ENCODE results near the gene PRH2. TPM values are rescaled to one million over a fixed set of nuclear protein-coding genes. Genes with fewer than 3 reads are reported as not detected.

PRH2 gene
- total RNA-seq, 1 donor from 2014 or later, result not detected

- Mint-ChIP-seq H3K4me3 (ENCODE audit: unreplicated experiment) (peak overlapping the region; percentile 13), H3K9me3 (ENCODE audit: unreplicated experiment) (no peaks in the 10 kb centered on the region), H3K4me1 (ENCODE audit: unreplicated experiment) (peaks cover 6% of the 10 kb centered on the region), H3K36me3 (ENCODE audit: low read depth, unreplicated experiment) (no peaks in the 10 kb centered on the region), H3K27ac (ENCODE audit: unreplicated experiment) (peak overlapping the region; percentile 44), H3K27me3 (ENCODE audit: unreplicated experiment) (no peaks in the 10 kb centered on the region)
- no peak for DNase-seq (ENCODE audit: low spot score)
- no peak for TF ChIP-seq CTCF (IDR thresholded peaks at IDR 0.05; ENCODE audit: unreplicated experiment)
Measured at GRCh38 chr12:10966314-10966713, 37.3 kb downstream of the PRH2 start.

- no peak for TF ChIP-seq CTCF (IDR thresholded peaks at IDR 0.05; ENCODE audit: unreplicated experiment)
- no peaks in the 10 kb centered on the region for H3K9me3 Mint-ChIP-seq (ENCODE audit: unreplicated experiment)
- no peaks in the 10 kb centered on the region for H3K36me3 Mint-ChIP-seq (ENCODE audit: low read depth, unreplicated experiment)
- peak overlapping the region; percentile 76 for H3K27ac Mint-ChIP-seq (ENCODE audit: unreplicated experiment)
- no peaks in the 10 kb centered on the region for H3K27me3 Mint-ChIP-seq (ENCODE audit: unreplicated experiment)
- no peak for DNase-seq (ENCODE audit: low spot score)
- H3K4me3 Mint-ChIP-seq (ENCODE audit: unreplicated experiment), result no peak overlapping the region
- H3K4me1 Mint-ChIP-seq (ENCODE audit: unreplicated experiment), result peaks cover 6% of the 10 kb centered on the region
Measured at GRCh38 chr12:10967409-10967808, 38.4 kb downstream of the PRH2 start.

- Mint-ChIP-seq H3K4me1 (ENCODE audit: unreplicated experiment) (peaks cover 6% of the 10 kb centered on the region), H3K9me3 (ENCODE audit: unreplicated experiment) (no peaks in the 10 kb centered on the region), H3K27me3 (ENCODE audit: unreplicated experiment) (no peaks in the 10 kb centered on the region), H3K36me3 (ENCODE audit: low read depth, unreplicated experiment) (no peaks in the 10 kb centered on the region), H3K4me3 (ENCODE audit: unreplicated experiment) (no peak overlapping the region), H3K27ac (ENCODE audit: unreplicated experiment) (no peak overlapping the region)
- no peak for TF ChIP-seq CTCF (IDR thresholded peaks at IDR 0.05; ENCODE audit: unreplicated experiment)
- DNase-seq (ENCODE audit: low spot score), result no peak
Measured at GRCh38 chr12:10968765-10969456, 39.9 kb downstream of the PRH2 start.

- Mint-ChIP-seq H3K9me3 (ENCODE audit: unreplicated experiment) (no peaks in the 10 kb centered on the region), H3K4me3 (ENCODE audit: unreplicated experiment) (no peak overlapping the region), H3K36me3 (ENCODE audit: low read depth, unreplicated experiment) (no peaks in the 10 kb centered on the region), H3K27ac (ENCODE audit: unreplicated experiment) (no peak overlapping the region), H3K27me3 (ENCODE audit: unreplicated experiment) (no peaks in the 10 kb centered on the region), H3K4me1 (ENCODE audit: unreplicated experiment) (peaks cover 9% of the 10 kb centered on the region)
- TF ChIP-seq CTCF (IDR thresholded peaks at IDR 0.05; ENCODE audit: unreplicated experiment), result no peak
- no peak for DNase-seq (ENCODE audit: low spot score)
Measured at GRCh38 chr12:10974965-10975364, 45.9 kb downstream of the PRH2 start.

GRCh38 chr12:10982244-10982643, 53.2 kb downstream of the PRH2 start:
- TF ChIP-seq CTCF (IDR thresholded peaks at IDR 0.05; ENCODE audit: unreplicated experiment), result no peak
- DNase-seq (ENCODE audit: low spot score), result no peak
- Mint-ChIP-seq H3K27ac (ENCODE audit: unreplicated experiment) (no peak overlapping the region), H3K9me3 (ENCODE audit: unreplicated experiment) (no peaks in the 10 kb centered on the region), H3K27me3 (ENCODE audit: unreplicated experiment) (no peaks in the 10 kb centered on the region), H3K4me1 (ENCODE audit: unreplicated experiment) (peaks cover 5% of the 10 kb centered on the region), H3K36me3 (ENCODE audit: low read depth, unreplicated experiment) (no peaks in the 10 kb centered on the region), H3K4me3 (ENCODE audit: unreplicated experiment) (no peak overlapping the region)
